ENCODE results near the gene SERTAD4.

Gene SERTAD4

DNA sequence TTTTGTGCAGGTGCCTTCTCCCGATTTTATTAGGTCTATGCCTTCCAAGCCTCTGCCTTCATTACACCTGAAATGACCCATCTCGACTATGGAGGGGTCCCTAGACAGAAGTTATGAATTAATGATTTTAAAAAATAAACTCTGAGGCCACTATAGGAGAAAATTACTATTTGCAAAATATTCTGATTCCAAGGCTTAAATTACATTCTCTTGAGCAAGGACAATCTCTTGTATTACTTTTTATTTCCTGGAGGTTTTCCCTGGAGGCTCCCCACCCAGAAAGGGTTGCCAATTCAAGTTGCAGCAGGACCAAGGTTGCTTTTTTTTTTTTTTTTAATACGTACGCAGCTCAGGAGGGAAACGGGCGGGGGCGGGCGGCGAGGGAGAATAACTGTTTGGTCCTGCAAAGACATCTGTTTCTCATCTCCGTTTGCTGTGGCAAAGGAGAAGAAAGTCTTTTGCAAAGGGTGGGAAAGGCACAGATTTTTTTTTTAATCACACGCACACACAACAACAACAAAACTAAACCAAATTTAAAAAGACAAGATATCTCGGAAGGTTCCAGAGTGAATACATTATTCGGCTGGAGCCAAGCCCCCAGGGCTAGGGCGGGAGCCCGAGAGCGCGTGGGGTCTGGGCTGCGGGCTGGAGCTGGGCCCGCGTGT, 618 bp upstream of the SERTAD4 start:
- no peak for DNase-seq

DNA sequence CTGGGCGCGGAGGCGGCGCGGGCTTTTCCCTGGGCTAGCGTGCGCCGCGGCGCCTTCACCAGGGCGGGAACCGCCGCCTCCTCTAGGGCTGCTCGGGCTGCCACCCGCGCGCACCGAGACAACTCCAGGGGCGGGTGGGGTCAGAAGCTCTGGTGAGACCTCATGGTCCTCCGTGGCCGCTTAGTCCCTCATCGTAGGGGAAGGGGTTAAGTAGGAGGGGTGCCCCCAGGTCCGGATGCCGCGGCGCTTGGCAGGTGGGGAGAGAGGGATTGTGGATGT, 559 bp downstream of the SERTAD4 start:
- peak in 16 of 56 donors; percentile 21 to 85 (median 58) for DNase-seq

DNA sequence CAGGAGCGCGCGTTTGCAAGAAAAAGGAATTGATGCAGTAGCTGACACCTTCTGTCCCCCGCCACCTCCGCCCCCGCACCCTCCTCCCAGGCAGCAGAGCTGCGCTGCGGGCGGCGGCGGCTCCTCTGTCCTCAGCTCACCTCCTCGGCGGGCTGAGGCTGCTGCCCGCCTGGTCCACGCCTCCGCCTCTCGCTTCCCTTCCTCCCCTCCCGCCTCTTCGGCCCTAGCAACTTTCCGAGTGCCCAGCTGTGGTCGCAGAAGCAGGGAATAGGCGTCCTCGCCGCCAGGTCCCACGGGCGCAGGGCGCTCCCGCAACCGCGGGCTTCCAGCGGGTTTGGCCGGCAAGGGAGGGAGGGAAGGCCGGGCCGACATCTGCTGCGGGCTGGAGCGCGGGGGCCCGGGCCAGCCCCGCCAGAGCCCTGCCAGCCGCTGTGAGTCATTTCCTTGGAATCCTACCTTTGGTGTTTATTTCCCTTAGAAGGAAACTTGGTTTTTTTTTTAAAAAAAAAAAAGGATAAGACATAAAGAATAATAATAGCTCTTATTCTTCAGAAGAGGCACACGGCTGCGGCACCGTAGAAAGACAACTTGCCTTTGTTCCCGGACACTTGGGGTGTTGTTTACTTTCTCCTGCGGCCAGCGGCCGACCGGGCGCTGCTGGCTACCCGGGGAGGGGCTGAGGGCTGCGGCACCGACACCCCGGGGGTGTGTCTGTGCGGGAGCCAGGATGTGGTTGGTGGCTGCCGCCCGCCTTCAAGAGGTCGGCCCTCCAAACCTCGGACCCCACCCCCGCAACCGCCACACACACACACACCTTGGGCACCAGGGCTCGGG, 1.1 kb downstream of the SERTAD4 start:
- DNase-seq: peak in 42 of 56 donors; percentile 18 to 85 (median 53)

DNA sequence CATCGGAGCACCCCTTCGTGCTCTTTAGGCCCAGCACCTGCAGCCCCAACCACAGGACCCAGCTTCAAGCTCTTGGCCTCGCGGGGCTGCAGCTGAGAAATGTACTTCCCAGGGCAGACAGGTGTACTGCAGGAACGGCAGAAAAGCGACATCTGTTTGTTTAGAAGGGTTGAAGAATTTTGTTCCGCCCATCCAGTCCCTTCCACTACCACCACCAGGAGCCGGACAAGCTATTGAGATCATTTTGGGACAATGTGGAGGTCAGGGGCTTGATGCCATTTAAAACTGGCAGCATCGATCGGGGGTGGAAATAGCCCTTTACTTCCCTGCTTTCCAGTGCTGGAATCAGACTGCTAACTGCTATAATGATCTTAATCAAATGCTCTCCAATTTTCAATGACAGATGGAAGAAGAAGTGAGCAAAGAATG, 1.7 kb downstream of the SERTAD4 start:
- peak in 4 of 56 donors; percentile 45 to 59 (median 48) for DNase-seq

DNA sequence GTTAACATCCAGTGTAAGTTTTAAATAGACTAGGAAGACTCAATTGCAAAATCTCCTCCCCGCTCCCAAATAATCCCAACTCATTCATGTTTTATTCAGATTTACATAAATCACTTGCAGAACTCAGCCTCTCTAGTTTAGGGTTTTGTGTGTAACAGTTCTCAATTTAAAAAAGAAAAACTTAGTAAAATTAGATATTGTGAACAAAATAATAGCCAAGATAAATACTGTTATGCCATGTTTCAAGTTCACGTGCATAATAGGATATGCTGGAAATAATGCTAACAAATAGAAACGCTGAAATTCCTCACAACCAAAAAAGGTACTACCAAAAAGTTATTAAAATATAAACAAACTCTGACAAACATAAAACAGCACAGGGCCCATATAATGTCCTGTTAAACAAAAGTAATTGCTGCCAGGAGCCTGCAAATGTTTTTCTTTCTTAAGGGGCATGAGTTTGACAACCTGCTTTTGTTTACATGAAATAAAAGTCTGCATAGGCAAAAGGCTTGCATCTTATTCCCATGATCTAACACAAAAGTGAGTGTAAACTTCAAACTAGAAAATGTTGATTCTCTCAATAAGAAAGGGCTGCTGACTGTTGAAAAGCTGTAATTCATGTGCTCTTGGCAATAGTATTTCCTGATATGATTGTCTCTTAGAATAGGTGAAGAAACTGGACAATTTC, 2.9 kb downstream of the SERTAD4 start:
- no peak for DNase-seq

DNA sequence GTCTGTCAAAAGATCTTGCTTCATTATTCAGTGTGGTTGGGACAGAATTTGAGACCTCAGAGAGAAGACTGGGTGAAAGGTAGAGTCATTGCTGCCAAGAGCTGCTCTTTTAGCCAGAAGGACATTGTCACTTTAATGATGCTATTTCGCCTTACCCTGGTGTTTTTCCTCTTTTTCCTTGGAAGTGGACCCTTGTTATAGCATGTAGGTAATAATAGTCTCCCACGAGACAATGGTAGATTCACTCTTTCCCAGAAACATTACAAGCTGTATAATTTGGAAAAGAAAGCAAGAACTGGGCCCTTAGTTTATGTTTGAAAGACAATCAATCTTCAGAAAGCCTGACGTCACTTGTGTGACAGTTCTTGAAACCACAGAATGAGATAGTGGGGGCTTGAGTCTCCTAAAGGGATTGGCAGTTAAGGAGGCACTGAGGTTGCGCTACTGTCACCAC, 3.8 kb downstream of the SERTAD4 start:
- no peak for DNase-seq

DNA sequence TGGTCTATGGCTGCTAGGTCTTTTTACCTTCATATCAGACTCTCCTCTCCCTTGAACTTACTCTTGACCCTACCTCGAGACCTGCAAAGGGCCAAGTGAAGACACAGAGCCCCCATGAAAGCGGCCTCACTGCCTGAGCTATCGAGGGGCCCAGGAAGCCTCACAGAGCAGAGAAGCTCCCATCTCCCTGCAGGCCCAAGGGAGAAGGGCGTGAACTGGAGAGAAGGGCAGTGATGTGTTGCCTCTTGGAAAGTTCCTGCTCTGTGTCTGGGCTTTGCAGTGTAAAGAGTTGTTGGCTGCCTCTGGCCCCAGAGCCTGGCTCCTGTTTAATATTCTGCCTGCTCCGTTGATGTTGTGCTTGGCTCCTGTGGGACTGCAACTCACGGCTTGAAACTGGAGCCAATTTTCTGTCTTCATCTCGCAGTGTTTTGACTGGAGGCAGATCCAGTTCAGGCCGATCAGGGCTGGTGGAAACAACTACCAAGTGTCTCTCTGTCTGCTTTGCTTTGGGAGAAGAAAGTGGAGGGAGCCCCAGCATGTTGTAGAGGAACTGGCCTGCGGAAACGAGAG, 4.3 kb downstream of the SERTAD4 start:
- DNase-seq: peak in 39 of 56 donors; percentile 20 to 70 (median 40)

DNA sequence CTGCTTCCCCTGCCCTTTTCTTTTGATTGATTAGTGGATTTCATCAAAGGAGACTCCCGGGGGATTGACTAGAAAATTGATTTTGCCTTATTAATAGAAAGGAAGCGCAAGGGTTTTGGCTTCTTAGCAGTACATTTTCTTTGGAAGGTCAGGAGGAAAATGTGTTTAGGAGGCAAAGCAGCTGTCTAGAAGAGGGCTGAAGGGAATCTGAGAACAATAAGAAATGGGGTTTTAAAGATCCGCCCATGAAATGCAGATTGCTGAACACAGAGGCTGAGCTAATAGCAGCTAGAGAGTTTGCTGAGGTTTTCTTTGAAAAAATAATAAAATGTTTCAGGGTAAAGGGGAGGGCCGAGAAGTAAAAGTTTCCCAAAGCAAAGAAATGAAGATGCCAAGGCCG, 4.9 kb downstream of the SERTAD4 start:
- DNase-seq: no peak

DNA sequence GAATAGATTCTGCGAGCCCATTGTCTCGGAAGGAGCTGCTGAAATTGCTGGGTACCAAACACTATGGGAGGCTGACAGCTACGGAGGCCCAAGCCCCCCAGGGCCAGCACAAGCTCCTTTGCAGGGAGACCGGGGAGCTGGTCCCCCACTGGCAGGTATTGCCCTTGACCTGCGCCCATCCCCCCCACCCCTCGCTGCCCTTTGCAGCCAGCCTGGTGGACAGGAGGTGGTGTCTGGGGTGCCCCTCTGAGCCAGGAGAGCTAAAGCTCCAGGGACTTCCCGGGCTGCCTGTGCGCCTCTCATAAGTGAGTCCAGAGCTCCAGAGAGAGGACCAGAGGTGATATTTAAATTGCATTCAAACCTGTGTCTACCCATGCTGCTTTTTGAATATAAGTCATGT, 5.4 kb downstream of the SERTAD4 start:
- DNase-seq: peak in 2 of 56 donors; percentile 10 to 16

DNA sequence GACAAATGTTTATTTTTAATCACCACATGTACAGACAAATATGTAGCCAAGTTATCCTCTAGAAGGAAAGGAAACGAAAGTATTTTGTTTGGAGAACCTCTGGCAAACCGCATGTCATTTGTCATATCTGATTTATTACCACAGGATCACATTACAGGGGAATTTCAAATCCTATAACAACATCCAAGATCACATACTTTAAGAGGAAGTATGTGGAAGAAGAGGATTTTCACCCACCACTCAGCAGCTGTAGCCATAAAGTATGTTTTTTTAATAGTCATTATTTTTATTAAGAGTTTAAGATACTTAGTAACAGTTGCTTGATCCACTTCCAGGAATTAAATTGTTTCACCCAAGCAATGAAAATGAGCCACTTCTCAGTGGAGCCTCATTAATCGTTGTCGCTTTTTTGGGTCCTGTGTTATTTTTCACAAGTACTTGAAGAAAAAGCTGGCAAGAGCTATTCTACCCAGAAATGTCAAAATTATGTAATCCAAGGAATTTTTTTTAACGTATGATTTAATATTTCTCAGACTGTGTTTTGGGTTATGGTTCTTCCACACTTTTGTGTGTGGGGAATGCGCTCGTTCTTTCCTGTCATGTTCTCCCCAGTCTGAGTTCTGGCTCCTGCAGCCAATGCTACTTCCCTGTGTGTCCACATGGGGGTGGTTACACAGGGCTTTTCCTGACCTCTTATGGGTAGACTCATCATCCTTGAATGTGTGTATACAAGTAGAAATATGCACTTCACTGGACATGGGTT, 6.9 kb downstream of the SERTAD4 start:
- peak in 19 of 56 donors; percentile 6 to 53 (median 24) for DNase-seq

DNA sequence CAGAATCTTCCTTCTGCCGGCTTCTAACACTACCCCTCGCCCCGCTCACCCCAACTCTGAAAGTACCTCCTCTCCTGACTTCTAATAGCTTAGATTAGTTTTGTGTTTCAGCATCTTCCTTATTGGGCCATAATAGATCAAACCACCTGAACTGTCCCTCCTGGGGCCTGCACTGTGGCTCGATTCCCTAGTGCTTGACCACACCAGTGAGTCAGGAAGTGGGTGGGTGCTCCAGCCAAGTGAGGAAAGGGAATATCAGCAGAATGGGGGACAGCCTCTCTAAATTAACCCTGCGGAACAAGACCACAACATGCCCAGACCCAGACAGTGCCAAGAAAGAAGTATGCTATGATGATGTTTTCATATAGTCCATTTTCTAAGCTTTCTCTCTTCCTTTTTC, 8.5 kb downstream of the SERTAD4 start:
- DNase-seq: no peak

DNA sequence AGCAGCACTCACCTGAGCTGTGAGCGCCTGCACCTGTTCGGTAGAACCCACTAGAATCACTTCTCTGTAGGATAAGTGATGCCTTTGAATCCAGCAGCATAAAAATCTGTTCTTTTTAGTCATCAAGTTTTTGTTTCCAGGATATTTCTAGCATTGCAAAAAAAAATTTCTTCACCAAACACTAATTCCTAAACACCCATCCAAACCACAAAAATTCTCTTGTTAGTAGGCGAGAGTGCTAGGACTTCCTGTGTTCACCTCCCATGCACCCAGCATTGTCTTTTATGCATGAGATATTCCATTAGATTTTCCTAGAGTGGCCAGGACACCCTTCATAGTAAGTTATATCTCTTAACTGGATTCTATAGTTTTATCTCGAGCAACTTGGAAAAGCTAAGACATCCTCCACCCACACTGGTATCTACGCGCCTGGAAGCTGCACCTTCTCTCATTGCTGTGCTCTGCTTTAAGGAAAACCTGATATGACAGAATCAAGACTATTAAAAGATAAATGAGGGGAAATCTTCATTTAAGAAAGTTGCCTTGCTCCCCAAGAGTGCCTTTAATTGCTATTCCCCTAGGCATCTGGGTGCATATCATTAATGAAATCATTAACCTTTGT, 12.3 kb downstream of the SERTAD4 start:
- DNase-seq: no peak

DNA sequence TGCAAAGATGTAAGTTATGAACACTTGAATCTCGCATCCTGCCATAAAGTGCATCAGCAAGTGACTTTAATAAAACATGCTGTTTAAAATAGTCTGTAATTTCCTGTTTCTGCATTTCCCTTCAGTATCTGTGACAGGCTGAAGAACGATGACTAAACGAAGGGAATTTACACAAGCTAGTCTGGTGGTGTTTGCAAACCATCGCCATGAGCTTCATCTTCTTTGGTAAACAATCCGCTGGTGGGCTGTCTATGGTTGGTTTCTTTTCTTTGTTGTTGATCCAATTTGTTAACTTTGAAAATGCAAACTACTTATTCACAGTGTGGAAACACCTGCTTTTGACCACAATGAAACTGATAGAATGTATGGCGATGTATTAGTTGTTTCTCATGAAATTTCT, 13.9 kb downstream of the SERTAD4 start:
- no peak for DNase-seq

DNA sequence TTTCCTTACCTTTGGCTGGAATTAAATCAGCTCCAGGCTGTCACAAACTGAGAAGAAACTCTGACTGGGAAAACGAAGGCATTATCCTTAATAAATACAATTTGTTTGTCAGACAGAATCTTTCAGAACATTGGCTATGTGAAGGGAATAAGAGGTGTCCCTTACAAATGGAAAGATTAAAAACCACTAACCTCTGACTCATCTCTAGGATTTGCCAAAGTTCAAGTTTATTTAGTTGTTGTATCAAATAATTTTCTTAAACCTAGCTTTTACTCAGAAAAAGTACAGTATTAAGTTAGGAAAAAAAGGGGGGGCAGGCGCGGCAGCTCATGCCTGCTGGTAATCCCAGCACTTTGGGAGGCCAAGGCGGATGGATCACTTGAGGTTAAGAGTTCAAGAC, 15.7 kb downstream of the SERTAD4 start:
- no peak for DNase-seq

DNA sequence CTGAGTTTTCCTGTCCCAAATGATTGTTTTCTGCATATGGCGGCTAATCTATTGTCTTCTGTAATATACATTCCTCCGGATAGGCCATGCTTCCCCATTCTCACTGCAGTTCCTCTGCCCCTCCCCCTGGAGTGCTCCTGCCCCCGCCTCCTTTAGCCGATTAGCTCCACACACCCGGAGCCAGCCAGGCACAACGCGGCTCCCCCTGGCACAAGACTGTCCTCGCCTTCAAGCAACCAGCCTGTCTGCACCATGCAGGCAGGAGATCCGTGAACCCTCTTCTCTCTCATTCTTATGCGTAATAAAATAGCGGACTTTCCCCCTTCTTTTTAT, 18.0 kb downstream of the SERTAD4 start:
- DNase-seq: peak in 46 of 56 donors; percentile 15 to 76 (median 51)

DNA sequence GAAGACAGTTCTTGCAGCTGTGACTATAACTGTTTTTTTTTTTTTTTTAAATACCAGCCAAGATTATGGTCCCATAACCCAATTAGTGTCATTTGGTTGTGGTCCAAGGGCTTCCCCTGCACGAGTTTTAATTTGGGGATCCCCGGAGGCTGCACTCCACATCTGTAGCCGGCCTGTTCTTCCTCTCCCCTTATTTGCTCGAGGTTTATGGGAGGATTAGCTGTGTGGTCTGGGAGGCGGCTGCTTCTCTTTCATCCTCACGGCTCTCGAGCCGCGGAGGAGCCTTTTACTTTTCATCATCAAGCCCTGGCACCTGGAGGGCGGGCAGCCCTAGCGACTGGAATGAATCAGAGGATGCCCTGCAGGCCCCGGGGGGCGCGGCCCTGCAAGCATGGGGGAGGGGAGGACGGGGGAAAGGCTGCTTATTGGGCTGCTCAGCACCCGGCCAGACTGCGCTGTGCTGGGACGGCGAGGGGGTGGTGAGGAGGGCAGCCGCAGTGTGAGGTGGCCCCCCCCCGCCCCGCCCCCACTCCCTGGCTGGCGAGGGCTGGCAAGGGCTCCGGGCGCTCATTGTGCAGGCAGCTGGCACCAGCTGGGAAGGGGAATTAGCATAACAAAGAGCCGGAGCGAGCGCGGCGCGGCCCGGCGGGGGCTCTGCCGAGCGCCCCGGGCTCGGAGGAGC, 18.5 kb downstream of the SERTAD4 start:
- DNase-seq: peak in 55 of 56 donors; percentile 29 to 92 (median 82)

DNA sequence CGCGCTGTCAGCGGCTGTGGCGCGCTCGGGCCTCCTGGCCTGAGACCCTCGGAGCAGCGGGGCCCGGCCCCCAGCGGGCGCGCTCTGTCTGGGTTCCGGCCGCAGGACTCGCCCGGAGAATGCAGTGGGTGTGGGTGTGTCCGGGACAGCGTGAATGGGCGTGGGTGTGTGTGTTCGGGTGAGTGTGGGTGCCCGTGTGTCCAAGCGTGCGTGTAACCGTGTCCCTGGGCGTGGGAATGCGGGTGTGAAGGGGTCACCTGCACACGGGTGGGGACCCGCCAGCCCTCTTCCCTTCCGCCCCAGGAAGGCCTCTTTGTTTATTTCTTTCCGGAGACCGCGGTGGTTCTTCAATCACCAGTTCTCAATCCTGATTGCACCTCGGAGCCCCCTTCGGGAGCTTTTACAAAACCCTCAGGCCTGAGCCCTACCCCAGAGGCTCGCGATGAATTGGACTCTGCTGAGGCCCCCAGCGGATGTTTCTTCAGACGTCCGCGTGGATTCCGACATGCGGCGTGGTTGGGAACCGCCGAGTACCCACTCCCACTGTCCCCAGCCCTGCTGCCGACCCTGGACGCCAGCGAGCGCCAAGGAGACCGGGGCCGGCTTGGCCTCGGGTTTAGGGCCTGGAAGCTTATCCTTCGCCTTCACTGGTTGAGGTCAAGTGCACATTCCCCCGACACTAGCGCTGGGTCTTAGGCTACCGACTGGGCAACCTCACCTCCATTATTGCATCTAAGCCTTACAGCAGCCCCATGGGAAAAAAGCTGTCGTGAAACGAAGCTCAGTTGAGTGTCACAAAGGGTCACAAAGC, 19.3 kb downstream of the SERTAD4 start:
- peak in 7 of 56 donors; percentile 35 to 80 (median 52) for DNase-seq

DNA sequence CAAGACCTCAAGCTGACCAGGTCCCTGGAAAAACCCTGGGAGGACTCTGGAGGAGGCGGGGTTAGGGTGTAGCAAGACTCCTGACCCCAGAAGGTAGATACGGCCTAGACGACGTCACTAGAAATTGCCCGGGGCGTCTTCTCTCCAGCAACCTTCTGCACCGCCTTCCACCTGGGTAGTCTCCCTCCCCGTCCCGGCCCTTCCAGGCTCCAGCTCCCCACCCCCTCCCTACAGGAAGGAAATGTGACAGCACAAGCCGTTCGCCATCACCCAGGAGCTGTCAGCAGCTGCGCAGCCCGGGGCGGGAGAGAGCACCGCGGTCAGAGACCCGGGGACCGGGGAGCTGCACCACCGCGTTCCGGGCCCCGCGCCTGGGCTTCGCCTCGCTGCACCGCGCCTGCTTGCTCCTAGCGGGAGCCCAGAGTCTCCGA, 20.0 kb downstream of the SERTAD4 start:
- DNase-seq: peak in 1 of 56 donors; percentile 23

DNA sequence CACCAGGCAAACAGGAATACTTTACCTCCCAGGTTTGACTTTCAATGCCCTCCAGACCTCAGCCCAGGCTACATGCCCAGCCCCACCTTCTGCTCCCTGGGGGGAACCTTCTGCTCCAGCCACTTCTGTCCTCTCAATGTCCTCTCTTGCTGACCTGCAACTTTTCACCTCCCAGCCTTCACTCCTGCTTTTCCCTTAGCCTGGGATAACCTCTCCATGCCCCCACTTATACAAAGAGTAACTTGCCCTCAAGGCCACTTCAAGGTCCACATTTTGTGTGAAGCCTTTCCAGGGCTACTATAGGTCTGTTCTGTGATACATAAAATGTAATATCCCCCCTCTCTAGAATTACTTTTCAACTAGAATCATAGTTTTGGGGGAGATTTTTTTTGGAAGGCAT, 21.7 kb downstream of the SERTAD4 start:
- DNase-seq: no peak
